OCI-LY1 (cell line): ENCODE data around the gene ASL.
"Not testable (repeated sequence)": the region's sequence is repeated elsewhere in the genome, so short reads cannot be mapped to it uniquely, and the experiment has no call there.

ENCODE experiments used
- H2AFZ ChIP-seq: fragments of 200-600 bp; sonication (generic), shearing (Covaris generic); 2 replicates; pipeline ENCODE4 v1.6.0; 2014; ENCODE audit warnings: antibody characterized with exemption, mild to moderate bottlenecking, low read length
- H3F3A ChIP-seq: fragments of 200-600 bp; sonication (generic), shearing (Covaris generic); 2 replicates; pipeline ENCODE4 v1.6.0; 2014; ENCODE audit warnings: mild to moderate bottlenecking, antibody characterized with exemption, low read length, moderate library complexity; ENCODE audit not compliant: insufficient read depth
- H3K27ac ChIP-seq: fragments of 200-600 bp; sonication (generic); 2 replicates; pipeline ENCODE4 v1.5.1; 2014; ENCODE audit warnings: low read length, mixed run types, mild to moderate bottlenecking, low read depth; ENCODE audit not compliant: poor library complexity, severe bottlenecking
- H3K27me3 ChIP-seq: fragments of 200-600 bp; sonication (generic); 2 replicates; pipeline ENCODE4 v1.6.0; 2014; ENCODE audit warnings: antibody characterized with exemption, mild to moderate bottlenecking, low read length, moderate library complexity; ENCODE audit not compliant: insufficient read depth
- H3K36me3 ChIP-seq: fragments of 200-600 bp; sonication (generic); 2 replicates; pipeline ENCODE4 v1.6.1; 2014; ENCODE audit warnings: mild to moderate bottlenecking, antibody characterized with exemption, low read length, moderate library complexity, mixed read lengths; ENCODE audit not compliant: insufficient read depth
- H3K4me1 ChIP-seq: fragments of 200-600 bp; sonication (generic); 2 replicates; pipeline ENCODE4 v1.5.1; 2014; ENCODE audit warnings: mild to moderate bottlenecking, low read length, moderate library complexity; ENCODE audit not compliant: insufficient read depth, severe bottlenecking
- H3K4me2 ChIP-seq: fragments of 200-600 bp; sonication (generic), shearing (Covaris generic); 2 replicates; pipeline ENCODE4 v1.6.1; 2014; ENCODE audit warnings: low read length
- H3K4me3 ChIP-seq: fragments of 200-600 bp; sonication (generic); 2 replicates; pipeline ENCODE4 v1.5.1; 2014; ENCODE audit warnings: low read length, low read depth, mild to moderate bottlenecking, mixed read lengths; ENCODE audit not compliant: poor library complexity, severe bottlenecking
- H3K79me2 ChIP-seq: fragments of 200-600 bp; shearing (Covaris generic); 2 replicates; pipeline ENCODE4 v1.6.1; 2016; ENCODE audit warnings: mixed run types, low read length, mixed read lengths; ENCODE audit not compliant: insufficient read depth
- H3K9ac ChIP-seq: fragments of 200-600 bp; sonication (generic), shearing (Covaris generic); 2 replicates; pipeline ENCODE4 v1.6.1; 2014; ENCODE audit warnings: mild to moderate bottlenecking, low read length, mixed read lengths
- H3K9me2 ChIP-seq: fragments of 200-600 bp; sonication (generic), shearing (Covaris generic); 2 replicates; pipeline ENCODE4 v1.6.1; 2014; ENCODE audit warnings: low read depth, mild to moderate bottlenecking, low read length, mixed read lengths
- H3K9me3 ChIP-seq: fragments of 200-600 bp; shearing (Covaris generic); 2 replicates; pipeline ENCODE4 v1.6.1; 2014; ENCODE audit warnings: low read length, mixed read lengths
- H4K20me1 ChIP-seq: fragments of 200-600 bp; sonication (generic), shearing (Covaris generic); 2 replicates; pipeline ENCODE4 v1.6.0; 2016; ENCODE audit warnings: mild to moderate bottlenecking, low read length; ENCODE audit not compliant: insufficient read depth
- CTCF ChIP-seq: fragments of 200-600 bp; sonication (generic), shearing (Covaris generic); IDR thresholded peaks from 2 replicates; pipeline ENCODE4 v1.5.1; 2017; ENCODE audit warnings: mild to moderate bottlenecking, antibody characterized with exemption, low read length, moderate library complexity, mixed read lengths
- EZH2 ChIP-seq: fragments of 200-600 bp; sonication (generic), shearing (Covaris generic); IDR thresholded peaks from 2 replicates; pipeline ENCODE4 v1.8.0; 2017; ENCODE audit warnings: borderline replicate concordance, mixed run types, mild to moderate bottlenecking, antibody characterized with exemption, low read length, moderate library complexity, mixed read lengths

Gene ASL

GRCh38 chr7:66070222-66070621 is 5.4 kb upstream of the ASL start:
- H3K27ac ChIP-seq = no peak overlapping the region
- H3K4me2 ChIP-seq = no peak overlapping the region
- no peaks in the 10 kb centered on the region for H3K9me2 ChIP-seq
- no peaks in the 10 kb centered on the region for H3K27me3 ChIP-seq
- H3K36me3 ChIP-seq = no peaks in the 10 kb centered on the region; the same call in 1 of the 2 replicates
- H3K4me1 ChIP-seq = no peaks in the 10 kb centered on the region
- TF ChIP-seq EZH2 (no peak), CTCF (no peak)
- no peaks in the 10 kb centered on the region for H3K79me2 ChIP-seq
- peaks cover 2% of the 10 kb centered on the region; the same call in 1 of the 2 replicates for H3K9me3 ChIP-seq
- no peak overlapping the region for H2AFZ ChIP-seq
- no peaks in the 10 kb centered on the region for H4K20me1 ChIP-seq
- H3F3A ChIP-seq = no peaks in the 10 kb centered on the region
- H3K4me3 ChIP-seq = no peak overlapping the region
- no peak overlapping the region for H3K9ac ChIP-seq

- not testable (repeated sequence) for H3K4me2 ChIP-seq, H4K20me1 ChIP-seq, H3K9ac ChIP-seq, H3K79me2 ChIP-seq, H3K36me3 ChIP-seq, H3K9me2 ChIP-seq, H3K27ac ChIP-seq, H2AFZ ChIP-seq, H3K4me3 ChIP-seq, H3K27me3 ChIP-seq, H3K9me3 ChIP-seq, H3F3A ChIP-seq
- H3K4me1 ChIP-seq = peaks cover 12% of the 10 kb centered on the region
- peak; percentile 28; the same call in 1 of the 2 replicates for TF ChIP-seq CTCF
These were observed 3.4 kb upstream of the ASL start for GRCh38 chr7:66072208-66072607.

- Histone ChIP-seq H3F3A (no peaks in the 10 kb centered on the region), H3K9me2 (no peaks in the 10 kb centered on the region), H3K27ac (peak overlapping the region; percentile 11), H3K79me2 (no peaks in the 10 kb centered on the region), H3K27me3 (no peaks in the 10 kb centered on the region), H3K36me3 (no peaks in the 10 kb centered on the region), H4K20me1 (no peaks in the 10 kb centered on the region), H3K4me2 (peak overlapping the region; percentile 83), H3K9me3 (no peaks in the 10 kb centered on the region), H3K4me1 (peaks cover 12% of the 10 kb centered on the region), H3K9ac (peak overlapping the region; percentile 73), H2AFZ (no peak overlapping the region), H3K4me3 (peak overlapping the region; percentile 78)
- TF ChIP-seq EZH2 = no peak
- no peak for TF ChIP-seq CTCF
These were observed 1.1 kb downstream of the ASL start for GRCh38 chr7:66076462-66077329.
